Activated naive CD4-positive, alpha-beta T cell treated with Interleukin-2 at 50 U/mL for 16 hours (primary cell): ENCODE data around the gene INTS13.
"Not testable (repeated sequence)": the region's sequence is repeated elsewhere in the genome, so short reads cannot be mapped to it uniquely, and the experiment has no call there.

Experiments
- DNase-seq: peaks from one replicate; pipeline ENCODE4 v3.0.0-alpha.2; 2020

INTS13 gene

DNA sequence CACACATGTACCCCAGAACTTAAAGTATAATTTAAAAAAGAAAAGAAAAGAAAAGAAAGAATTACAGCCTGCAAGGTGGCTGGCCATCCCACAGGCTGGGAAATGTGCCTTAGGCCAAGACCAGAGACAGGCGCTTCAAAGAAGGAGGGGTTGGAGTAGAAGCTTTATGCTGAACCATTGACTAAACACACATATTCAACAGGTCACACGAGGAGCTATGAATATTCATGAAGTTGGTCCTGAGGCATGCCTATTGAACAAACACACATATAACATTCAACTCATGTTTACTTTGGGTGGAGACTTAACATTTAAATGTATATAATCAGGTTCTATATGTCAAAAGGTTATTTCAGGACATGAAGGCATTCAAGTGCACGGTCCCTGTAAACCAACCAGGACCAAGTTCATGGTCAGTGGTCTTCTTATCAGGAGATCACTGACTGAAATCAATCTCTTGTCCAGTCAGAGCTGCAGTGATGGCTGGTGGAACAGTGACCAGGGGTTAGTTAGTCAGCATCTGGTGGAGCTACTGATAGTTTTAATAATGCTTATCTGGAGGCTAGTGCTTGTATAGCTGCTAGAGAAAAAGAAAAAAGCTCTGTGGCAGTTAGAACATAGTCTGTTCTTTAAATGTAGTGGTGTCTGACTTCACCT is 69.2 kb downstream of the INTS13 start:
- no peak for DNase-seq

DNA sequence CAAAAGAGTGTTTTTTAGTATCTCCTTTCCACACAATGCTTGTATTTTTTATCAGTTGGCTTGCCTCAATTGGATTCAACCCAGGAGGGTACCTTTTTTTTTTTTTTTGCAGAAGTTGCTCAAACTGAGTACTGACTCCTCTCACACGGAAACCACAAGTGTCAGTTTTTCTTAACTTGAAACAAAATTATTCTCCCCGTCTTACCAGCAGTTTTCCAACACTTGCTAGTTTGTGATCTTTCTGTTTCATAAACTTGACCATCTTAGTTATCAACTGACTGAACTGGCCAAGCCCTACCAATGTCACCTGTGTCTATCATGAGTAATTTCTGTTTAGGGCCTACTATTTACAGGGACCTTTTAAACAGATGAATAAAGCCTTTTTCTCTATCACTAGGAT is 70.7 kb downstream of the INTS13 start:
- DNase-seq, result no peak

DNA sequence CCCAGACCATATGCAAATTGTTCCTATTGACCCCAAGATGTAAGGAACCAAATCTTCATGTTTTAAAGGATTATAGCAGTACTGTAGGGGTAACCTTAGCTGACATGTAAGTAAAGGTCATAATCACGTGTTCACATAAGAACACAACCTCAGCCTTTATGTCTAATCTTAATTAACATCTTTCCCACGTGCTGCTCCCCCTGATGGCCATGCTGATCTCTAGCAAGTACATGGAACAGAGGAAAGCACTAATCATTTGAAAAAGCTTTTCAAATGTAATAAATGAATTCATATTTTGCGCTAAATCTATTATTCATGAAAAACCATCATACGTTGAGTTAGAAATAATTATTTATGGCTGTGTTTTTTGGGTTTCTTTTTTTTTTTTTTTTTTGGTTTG is 74.3 kb downstream of the INTS13 start:
- DNase-seq, result no peak

GRCh38 chr12:26862787-26863186 is 75.0 kb downstream of the INTS13 start:
- not testable (repeated sequence) for DNase-seq

- DNase-seq, result no peak
Measured at GRCh38 chr12:26861690-26862089, 76.1 kb downstream of the INTS13 start.

DNA sequence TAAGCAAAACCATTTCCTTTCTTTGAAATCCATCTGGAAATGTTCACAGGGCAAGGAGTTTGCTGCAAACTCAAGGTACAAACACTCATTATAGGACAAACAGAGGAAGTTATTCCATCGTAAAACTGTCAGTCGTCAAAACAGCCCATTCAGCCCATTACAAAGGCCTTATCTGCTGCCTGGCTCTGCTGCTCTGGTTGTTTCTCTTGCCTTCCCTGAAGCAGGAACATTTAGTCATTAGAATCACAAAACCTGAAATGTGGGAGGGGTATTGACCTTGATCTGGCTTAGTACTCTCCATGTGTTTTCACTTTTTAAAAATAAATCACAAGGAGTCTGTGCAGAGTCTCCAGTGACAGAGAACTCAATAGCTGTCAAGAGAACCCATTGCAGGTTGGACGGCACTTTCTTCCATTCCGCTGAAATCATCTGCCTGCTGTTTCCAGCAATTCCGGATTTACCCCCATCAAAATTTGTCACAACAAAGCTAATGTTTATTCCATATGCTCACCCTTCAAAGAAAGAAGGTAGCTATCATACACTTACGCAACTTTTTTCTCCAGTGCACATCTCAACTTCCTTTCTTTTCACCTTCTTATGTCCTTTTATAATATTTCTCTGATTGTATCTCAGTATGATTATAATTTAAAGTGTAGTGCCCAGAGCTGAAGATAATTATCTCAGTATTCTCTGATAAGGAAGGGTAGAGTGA is 80.2 kb downstream of the INTS13 start:
- DNase-seq, result no peak

DNA sequence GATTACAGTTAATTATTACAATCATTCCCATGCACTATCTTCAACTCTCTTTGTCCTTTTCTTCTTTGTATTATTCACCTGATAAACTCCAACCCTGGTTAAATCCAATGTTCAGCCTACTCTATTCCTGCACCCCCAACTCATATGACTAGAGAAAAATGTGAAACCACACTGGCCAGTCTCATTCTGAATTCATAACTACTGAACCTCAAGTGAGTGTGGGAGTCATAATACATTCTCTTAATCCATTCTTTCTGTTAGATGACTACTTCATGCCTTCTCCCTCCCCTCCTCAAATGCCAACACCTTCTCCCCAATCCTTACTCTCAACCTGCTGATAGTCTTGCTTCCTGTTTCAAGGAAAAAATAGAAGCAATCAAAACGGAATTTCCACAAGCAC is 82.4 kb downstream of the INTS13 start:
- no peak for DNase-seq
